GM23338 (cell line): ENCODE measurements around the gene SPAG16. TPM values are rescaled to one million over a fixed set of nuclear protein-coding genes. Genes with fewer than 3 reads are reported as not detected.

Source experiments
- ATAC-seq: fragments of 200-7000 bp; cut with Tn5 transposase; 3 replicates; pipeline ENCODE4 v1.9.1; 2020
- DNase-seq: peaks from one replicate; pipeline ENCODE4 v3.0.0-alpha.2; 2015; ENCODE audit warnings: low spot score
- H2AFZ ChIP-seq: fragments of 200-600 bp; sonication (generic); 2 replicates; pipeline ENCODE4 v1.8.0; 2016; ENCODE audit warnings: antibody characterized with exemption, mild to moderate bottlenecking, moderate library complexity
- H3F3A ChIP-seq: fragments of 200-600 bp; sonication (generic); replicated peaks from 2 replicates; pipeline ENCODE4 v1.8.0; 2017; ENCODE audit warnings: antibody characterized with exemption, mixed run types, low read depth
- H3K27ac ChIP-seq: fragments of 200-600 bp; sonication (generic); 2 replicates; pipeline ENCODE4 v1.6.1; 2016; ENCODE audit warnings: low read depth
- H3K27me3 ChIP-seq: fragments of 200-600 bp; sonication (generic); 2 replicates; pipeline ENCODE4 v1.8.0; 2016; ENCODE audit warnings: mild to moderate bottlenecking, mixed run types, moderate library complexity; ENCODE audit not compliant: insufficient read depth
- H3K36me3 ChIP-seq: fragments of 200-600 bp; sonication (generic); 2 replicates; pipeline ENCODE4 v1.8.0; 2016; ENCODE audit warnings: mild to moderate bottlenecking; ENCODE audit not compliant: insufficient read depth
- H3K4me1 ChIP-seq: fragments of 200-600 bp; sonication (generic); 2 replicates; pipeline ENCODE4 v1.8.0; 2016; ENCODE audit warnings: mild to moderate bottlenecking, moderate library complexity; ENCODE audit not compliant: insufficient read depth
- H3K4me2 ChIP-seq: fragments of 200-600 bp; sonication (generic); 2 replicates; pipeline ENCODE4 v1.7.1; 2017; ENCODE audit warnings: mixed run types
- H3K4me3 ChIP-seq: fragments of 200-600 bp; sonication (generic); 2 replicates; pipeline ENCODE4 v1.6.1; 2016; ENCODE audit warnings: mixed run types
- H3K79me2 ChIP-seq: fragments of 200-600 bp; sonication (generic); replicated peaks from 2 replicates; pipeline ENCODE4 v1.8.0; 2017; ENCODE audit warnings: mild to moderate bottlenecking; ENCODE audit not compliant: insufficient read depth
- H3K9me2 ChIP-seq: fragments of 200-600 bp; sonication (generic); 2 replicates; pipeline ENCODE4 v1.8.0; 2017; ENCODE audit not compliant: insufficient read depth
- H4K20me1 ChIP-seq: fragments of 200-600 bp; sonication (generic); replicated peaks from 2 replicates; pipeline ENCODE4 v1.8.0; 2017; ENCODE audit warnings: mild to moderate bottlenecking; ENCODE audit not compliant: insufficient read depth
- H3K27ac Mint-ChIP-seq: 2 replicates; pipeline ENCODE4 v1.8.0; 2020; ENCODE audit warnings: inconsistent platforms, mild to moderate bottlenecking, moderate library complexity, mixed read lengths
- H3K27me3 Mint-ChIP-seq: 3 replicates; pipeline ENCODE4 v1.8.0; 2022; ENCODE audit warnings: low read depth, mild to moderate bottlenecking, moderate library complexity, mixed read lengths, inconsistent platforms; ENCODE audit not compliant: insufficient read depth, poor library complexity
- H3K36me3 Mint-ChIP-seq: 3 replicates; pipeline ENCODE4 v1.8.0; 2021; ENCODE audit warnings: low read depth, mild to moderate bottlenecking, inconsistent platforms, moderate library complexity, mixed read lengths
- H3K4me1 Mint-ChIP-seq: 3 replicates; pipeline ENCODE4 v1.8.0; 2020; ENCODE audit warnings: mild to moderate bottlenecking, inconsistent platforms, mixed read lengths
- H3K4me3 Mint-ChIP-seq: 3 replicates; pipeline ENCODE4 v1.8.0; 2021; ENCODE audit warnings: moderate library complexity, mild to moderate bottlenecking, inconsistent platforms, mixed read lengths
- H3K9me3 Mint-ChIP-seq: 3 replicates; pipeline ENCODE4 v1.8.0; 2020; ENCODE audit warnings: moderate library complexity, mild to moderate bottlenecking, inconsistent platforms, mixed read lengths
- EZH2 ChIP-seq: fragments of 200-600 bp; sonication (generic); IDR thresholded peaks from one replicate; pipeline ENCODE4 v1.8.0; 2017; ENCODE audit warnings: antibody characterized with exemption, mild to moderate bottlenecking, low read depth; ENCODE audit not compliant: unreplicated experiment
- POLR2AphosphoS5 ChIP-seq: IDR thresholded peaks from 2 replicates; pipeline ENCODE4 v1.6.1; 2016; ENCODE audit warnings: antibody characterized with exemption, low read depth
- STAT1 ChIP-seq: IDR thresholded peaks from one replicate; pipeline ENCODE4 v1.6.1; 2016; ENCODE audit warnings: antibody characterized with exemption; ENCODE audit not compliant: unreplicated experiment
- ZNF331 ChIP-seq: fragments of 250-450 bp; sonication (Bioruptor Pico); IDR thresholded peaks from 2 replicates; pipeline ENCODE4 v1.5.0; 2020; ENCODE audit warnings: low read depth, mild to moderate bottlenecking, moderate library complexity
- polyA plus RNA-seq: library from polyadenylated mRNA; unstranded; fragments of >200 nt; fragmentation: Nextera tagmentation; extraction: Ambion mirVana; gene quantifications from 2 replicates; pipeline ENCODE4 v1.2.1, GENCODE V29; 2016
- total RNA-seq: library from RNA; depleted of rRNA; stranded (reverse); fragments of >200 nt; shearing (Covaris generic); gene quantifications from 2 replicates; pipeline ENCODE4 v1.2.3, GENCODE V29; 2014
- TF ChIP-seq, protein P1 (sequence below): IDR thresholded peaks from 2 replicates; pipeline ENCODE4 v1.6.1; 2016; ENCODE audit warnings: antibody characterized with exemption
- TF ChIP-seq, protein P2 (sequence below): fragments of 250-450 bp; sonication (Bioruptor Pico); IDR thresholded peaks from 2 replicates; pipeline ENCODE4 v1.5.0; 2020; ENCODE audit warnings: mild to moderate bottlenecking, moderate library complexity
- TF ChIP-seq, protein P3 (sequence below), 2 experiments: fragments of 200-600 bp in 1 of 2; sonication (generic) in 1 of 2; conservative IDR thresholded peaks; 2 replicates each; pipeline versions ENCODE4 v1.5.1 to v1.6.1; 2016 to 2017; ENCODE audit warnings: antibody characterized with exemption in 2 of 2, low read depth in 2 of 2, mild to moderate bottlenecking in 2 of 2, moderate library complexity in 1 of 2

SPAG16 gene
- total and polyA plus RNA-seq, 2 experiments from 2014 or later, result 19.7 to 47.8 TPM

DNA sequence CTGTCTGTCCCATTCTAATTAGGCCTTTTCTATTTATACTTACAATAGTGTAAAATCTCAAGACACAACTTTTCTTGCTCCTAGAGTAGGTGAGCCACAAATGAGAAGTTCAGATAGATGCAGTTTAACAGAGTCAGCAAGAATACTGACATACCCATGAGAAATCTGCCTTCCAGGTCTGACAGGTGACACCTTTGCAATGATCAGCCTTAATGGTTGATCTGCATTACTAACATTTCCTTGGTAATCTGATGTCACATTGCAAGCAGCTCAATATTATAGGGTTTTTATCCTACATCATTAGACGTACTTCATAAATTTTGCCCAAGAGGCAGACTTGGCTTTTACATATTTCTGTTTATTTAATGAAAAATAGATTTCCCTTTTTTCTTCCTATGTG lies 767.3 kb downstream of the SPAG16 start:
- H3K36me3 ChIP-seq, result no peaks in the 10 kb centered on the region
- no peak overlapping the region for H3K4me3 ChIP-seq
- H2AFZ ChIP-seq, result no peak overlapping the region
- Mint-ChIP-seq H3K4me1 (no peaks in the 10 kb centered on the region), H3K27ac (no peak overlapping the region), H3K36me3 (no peaks in the 10 kb centered on the region), H3K9me3 (no peaks in the 10 kb centered on the region), H3K27me3 (no peaks in the 10 kb centered on the region), H3K4me3 (no peak overlapping the region)
- H3K27me3 ChIP-seq, result no peaks in the 10 kb centered on the region
- TF ChIP-seq EZH2 (no peak), ZNF331 (CRISPR knock-in tag) (no peak), STAT1 (no peak), POLR2AphosphoS5 (no peak)
- TF ChIP-seq, protein P1, sequence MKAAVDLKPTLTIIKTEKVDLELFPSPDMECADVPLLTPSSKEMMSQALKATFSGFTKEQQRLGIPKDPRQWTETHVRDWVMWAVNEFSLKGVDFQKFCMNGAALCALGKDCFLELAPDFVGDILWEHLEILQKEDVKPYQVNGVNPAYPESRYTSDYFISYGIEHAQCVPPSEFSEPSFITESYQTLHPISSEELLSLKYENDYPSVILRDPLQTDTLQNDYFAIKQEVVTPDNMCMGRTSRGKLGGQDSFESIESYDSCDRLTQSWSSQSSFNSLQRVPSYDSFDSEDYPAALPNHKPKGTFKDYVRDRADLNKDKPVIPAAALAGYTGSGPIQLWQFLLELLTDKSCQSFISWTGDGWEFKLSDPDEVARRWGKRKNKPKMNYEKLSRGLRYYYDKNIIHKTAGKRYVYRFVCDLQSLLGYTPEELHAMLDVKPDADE, result no peak
- TF ChIP-seq, protein P2, sequence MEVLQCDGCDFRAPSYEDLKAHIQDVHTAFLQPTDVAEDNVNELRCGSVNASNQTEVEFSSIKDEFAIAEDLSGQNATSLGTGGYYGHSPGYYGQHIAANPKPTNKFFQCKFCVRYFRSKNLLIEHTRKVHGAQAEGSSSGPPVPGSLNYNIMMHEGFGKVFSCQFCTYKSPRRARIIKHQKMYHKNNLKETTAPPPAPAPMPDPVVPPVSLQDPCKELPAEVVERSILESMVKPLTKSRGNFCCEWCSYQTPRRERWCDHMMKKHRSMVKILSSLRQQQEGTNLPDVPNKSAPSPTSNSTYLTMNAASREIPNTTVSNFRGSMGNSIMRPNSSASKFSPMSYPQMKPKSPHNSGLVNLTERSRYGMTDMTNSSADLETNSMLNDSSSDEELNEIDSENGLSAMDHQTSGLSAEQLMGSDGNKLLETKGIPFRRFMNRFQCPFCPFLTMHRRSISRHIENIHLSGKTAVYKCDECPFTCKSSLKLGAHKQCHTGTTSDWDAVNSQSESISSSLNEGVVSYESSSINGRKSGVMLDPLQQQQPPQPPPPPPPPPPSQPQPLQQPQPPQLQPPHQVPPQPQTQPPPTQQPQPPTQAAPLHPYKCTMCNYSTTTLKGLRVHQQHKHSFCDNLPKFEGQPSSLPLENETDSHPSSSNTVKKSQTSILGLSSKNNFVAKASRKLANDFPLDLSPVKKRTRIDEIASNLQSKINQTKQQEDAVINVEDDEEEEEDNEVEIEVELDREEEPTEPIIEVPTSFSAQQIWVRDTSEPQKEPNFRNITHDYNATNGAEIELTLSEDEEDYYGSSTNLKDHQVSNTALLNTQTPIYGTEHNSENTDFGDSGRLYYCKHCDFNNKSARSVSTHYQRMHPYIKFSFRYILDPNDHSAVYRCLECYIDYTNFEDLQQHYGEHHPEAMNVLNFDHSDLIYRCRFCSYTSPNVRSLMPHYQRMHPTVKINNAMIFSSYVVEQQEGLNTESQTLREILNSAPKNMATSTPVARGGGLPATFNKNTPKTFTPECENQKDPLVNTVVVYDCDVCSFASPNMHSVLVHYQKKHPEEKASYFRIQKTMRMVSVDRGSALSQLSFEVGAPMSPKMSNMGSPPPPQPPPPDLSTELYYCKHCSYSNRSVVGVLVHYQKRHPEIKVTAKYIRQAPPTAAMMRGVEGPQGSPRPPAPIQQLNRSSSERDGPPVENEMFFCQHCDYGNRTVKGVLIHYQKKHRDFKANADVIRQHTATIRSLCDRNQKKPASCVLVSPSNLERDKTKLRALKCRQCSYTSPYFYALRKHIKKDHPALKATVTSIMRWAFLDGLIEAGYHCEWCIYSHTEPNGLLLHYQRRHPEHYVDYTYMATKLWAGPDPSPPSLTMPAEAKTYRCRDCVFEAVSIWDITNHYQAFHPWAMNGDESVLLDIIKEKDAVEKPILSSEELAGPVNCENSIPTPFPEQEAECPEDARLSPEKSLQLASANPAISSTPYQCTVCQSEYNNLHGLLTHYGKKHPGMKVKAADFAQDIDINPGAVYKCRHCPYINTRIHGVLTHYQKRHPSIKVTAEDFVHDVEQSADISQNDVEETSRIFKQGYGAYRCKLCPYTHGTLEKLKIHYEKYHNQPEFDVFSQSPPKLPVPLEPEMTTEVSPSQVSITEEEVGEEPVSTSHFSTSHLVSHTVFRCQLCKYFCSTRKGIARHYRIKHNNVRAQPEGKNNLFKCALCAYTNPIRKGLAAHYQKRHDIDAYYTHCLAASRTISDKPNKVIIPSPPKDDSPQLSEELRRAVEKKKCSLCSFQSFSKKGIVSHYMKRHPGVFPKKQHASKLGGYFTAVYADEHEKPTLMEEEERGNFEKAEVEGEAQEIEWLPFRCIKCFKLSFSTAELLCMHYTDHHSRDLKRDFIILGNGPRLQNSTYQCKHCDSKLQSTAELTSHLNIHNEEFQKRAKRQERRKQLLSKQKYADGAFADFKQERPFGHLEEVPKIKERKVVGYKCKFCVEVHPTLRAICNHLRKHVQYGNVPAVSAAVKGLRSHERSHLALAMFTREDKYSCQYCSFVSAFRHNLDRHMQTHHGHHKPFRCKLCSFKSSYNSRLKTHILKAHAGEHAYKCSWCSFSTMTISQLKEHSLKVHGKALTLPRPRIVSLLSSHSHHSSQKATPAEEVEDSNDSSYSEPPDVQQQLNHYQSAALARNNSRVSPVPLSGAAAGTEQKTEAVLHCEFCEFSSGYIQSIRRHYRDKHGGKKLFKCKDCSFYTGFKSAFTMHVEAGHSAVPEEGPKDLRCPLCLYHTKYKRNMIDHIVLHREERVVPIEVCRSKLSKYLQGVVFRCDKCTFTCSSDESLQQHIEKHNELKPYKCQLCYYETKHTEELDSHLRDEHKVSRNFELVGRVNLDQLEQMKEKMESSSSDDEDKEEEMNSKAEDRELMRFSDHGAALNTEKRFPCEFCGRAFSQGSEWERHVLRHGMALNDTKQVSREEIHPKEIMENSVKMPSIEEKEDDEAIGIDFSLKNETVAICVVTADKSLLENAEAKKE (CRISPR knock-in tag), result no peak
- TF ChIP-seq, protein P3, sequence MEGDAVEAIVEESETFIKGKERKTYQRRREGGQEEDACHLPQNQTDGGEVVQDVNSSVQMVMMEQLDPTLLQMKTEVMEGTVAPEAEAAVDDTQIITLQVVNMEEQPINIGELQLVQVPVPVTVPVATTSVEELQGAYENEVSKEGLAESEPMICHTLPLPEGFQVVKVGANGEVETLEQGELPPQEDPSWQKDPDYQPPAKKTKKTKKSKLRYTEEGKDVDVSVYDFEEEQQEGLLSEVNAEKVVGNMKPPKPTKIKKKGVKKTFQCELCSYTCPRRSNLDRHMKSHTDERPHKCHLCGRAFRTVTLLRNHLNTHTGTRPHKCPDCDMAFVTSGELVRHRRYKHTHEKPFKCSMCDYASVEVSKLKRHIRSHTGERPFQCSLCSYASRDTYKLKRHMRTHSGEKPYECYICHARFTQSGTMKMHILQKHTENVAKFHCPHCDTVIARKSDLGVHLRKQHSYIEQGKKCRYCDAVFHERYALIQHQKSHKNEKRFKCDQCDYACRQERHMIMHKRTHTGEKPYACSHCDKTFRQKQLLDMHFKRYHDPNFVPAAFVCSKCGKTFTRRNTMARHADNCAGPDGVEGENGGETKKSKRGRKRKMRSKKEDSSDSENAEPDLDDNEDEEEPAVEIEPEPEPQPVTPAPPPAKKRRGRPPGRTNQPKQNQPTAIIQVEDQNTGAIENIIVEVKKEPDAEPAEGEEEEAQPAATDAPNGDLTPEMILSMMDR (conservative IDR thresholded peaks at IDR 0.05; ENCODE audit: low read depth in 2 of 2), result no peak
- no peaks in the 10 kb centered on the region for H3K4me1 ChIP-seq
- no peak overlapping the region for H3K4me2 ChIP-seq
- H3K79me2 ChIP-seq, result no peaks in the 10 kb centered on the region
- no peak for DNase-seq
- H3K27ac ChIP-seq, result no peak overlapping the region
- no peak for ATAC-seq
- H3F3A ChIP-seq, result no peaks in the 10 kb centered on the region
- H4K20me1 ChIP-seq, result no peaks in the 10 kb centered on the region
- H3K9me2 ChIP-seq, result peaks cover 4% of the 10 kb centered on the region
